ENCODE measurements around the gene PDCL2.

GRCh38 chr4:55539658-55540057 is 52.4 kb downstream of the PDCL2 start:
- TF ChIP-seq, protein P1, sequence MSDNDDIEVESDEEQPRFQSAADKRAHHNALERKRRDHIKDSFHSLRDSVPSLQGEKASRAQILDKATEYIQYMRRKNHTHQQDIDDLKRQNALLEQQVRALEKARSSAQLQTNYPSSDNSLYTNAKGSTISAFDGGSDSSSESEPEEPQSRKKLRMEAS (IDR thresholded peaks at IDR 0.05), result no peak
- no peak for TF ChIP-seq E2F6 (IDR thresholded peaks at IDR 0.05)

All from H1 (cell line).